GM21717 (cell line): Measurements from ENCODE around the gene RGS17.
"Not testable (repeated sequence)": the region's sequence is repeated elsewhere in the genome, so short reads cannot be mapped to it uniquely, and the experiment has no call there.

Source experiments
- ATAC-seq: cut with Tn5 transposase; IDR thresholded peaks from one replicate; pipeline ENCODE4 v1.9.1; 2021; ENCODE audit warnings: mild to moderate bottlenecking, moderate library complexity; ENCODE audit not compliant: unreplicated experiment

The RGS17 gene

GRCh38 chr6:153126218-153126617 is 4.9 kb downstream of the RGS17 start:
- no peak for ATAC-seq

GRCh38 chr6:153125032-153125431 is 6.0 kb downstream of the RGS17 start:
- no peak for ATAC-seq

- no peak for ATAC-seq
These were observed 7.3 kb downstream of the RGS17 start for GRCh38 chr6:153123801-153124200.

GRCh38 chr6:153121311-153121710 is 9.8 kb downstream of the RGS17 start:
- ATAC-seq, result no peak

- ATAC-seq, result peak; percentile 97
These were observed 12.8 kb downstream of the RGS17 start for GRCh38 chr6:153117986-153118879.

DNA sequence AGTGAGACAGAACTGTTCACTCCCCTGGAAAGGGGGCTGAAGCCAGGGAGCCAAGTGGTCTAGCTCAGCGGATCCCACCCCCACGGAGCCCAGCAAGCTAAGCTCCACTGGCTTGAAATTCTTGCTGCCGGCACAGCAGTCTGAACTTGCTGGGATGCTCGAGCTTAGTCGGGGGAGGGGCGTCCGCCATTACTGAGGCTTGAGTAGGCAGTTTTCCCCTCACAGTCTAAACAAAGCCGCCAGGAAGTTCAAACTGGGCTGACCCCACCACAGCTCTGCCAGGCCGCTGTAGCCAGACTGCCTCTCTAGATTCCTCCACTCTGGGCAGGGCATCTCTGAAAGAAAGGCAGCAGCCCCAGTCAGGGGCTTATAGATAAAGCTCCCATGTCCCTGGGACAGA is 20.0 kb downstream of the RGS17 start:
- not testable (repeated sequence) for ATAC-seq

- ATAC-seq, result not testable (repeated sequence)
These were observed 20.5 kb downstream of the RGS17 start for GRCh38 chr6:153110612-153111011.

DNA sequence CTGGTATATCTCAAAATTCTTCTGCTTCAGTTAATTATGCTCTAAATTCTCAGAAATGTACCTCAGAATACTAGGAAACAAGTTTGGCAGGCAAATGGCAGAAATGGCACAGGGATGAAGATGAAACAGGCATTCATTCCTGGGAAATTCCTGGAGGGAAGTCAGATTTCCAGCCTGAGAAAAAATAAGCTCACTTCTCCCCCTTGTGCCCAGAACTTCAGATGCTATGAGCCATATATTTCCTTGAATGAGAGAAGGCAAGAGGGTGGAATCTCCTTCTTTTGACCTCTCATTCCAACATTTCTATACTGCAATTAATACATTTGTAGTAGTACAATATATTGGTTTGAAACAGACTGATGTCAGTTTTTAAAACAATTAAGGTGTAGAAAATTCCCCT is 22.8 kb downstream of the RGS17 start:
- ATAC-seq, result no peak

GRCh38 chr6:153106021-153106420 is 25.1 kb downstream of the RGS17 start:
- no peak for ATAC-seq

- ATAC-seq, result no peak
These were observed 26.9 kb downstream of the RGS17 start for GRCh38 chr6:153104220-153104619.

- ATAC-seq, result no peak
These were observed 27.8 kb downstream of the RGS17 start for GRCh38 chr6:153103319-153103655.

GRCh38 chr6:153102605-153103318 is 28.3 kb downstream of the RGS17 start:
- no peak for ATAC-seq

DNA sequence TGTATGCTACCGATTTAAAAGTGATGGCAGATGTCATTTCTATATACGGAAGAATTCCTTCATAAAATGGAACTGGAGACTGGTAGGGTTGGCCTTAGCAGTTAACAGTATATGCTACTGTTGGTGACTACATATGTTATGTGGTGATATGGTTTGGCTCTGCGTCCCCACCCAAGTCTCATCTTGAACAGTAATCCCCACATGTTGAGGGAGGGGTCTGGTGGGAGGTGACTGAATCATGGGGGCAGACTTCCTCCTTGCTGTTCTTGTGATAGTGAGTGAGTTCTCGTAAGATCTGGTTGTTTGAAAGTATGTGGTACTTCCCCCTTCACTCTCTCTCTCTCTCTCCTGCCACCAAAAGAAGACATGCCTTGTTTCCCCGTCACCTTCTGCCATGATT is 29.6 kb downstream of the RGS17 start:
- ATAC-seq, result no peak

- ATAC-seq, result peak; percentile 84
These were observed 31.4 kb downstream of the RGS17 start for GRCh38 chr6:153099636-153100035.

DNA sequence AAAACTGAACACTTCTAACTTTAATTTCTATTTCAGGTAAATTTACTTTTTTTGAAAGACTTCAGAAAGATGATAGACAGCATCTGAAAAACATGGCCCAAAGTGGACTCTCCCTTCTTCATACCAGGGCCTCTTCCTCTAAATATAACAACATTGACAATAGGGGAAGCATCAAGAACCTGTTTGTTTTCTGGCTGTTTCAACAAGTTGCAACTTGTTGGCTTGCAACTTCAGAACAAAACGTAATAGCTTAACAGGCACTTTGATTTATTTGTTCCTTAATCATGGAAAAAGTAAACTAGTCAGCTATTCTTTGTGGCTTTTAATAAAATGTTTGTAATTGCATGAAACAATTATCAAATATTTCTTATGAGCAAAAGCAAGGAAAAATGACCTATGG is 34.3 kb downstream of the RGS17 start:
- no peak for ATAC-seq

DNA sequence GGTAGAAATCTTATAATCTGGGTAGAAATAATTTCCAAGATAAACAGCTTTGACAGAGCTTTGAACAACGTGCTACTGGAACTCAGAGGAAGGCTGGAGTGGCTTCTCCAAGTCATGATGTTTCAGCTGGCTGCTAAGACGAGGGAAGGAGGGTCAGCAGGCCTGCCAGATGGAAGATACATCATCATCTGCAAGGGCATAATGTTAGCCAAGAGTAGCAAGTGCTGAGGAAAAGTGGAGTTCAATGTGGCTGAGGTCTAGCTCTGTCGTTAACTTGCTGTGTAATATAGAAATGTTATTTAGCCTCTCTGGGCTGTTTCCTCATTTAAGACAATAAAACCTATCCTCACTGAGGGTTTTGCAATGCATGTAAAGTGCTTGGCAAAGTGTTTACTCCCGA is 35.1 kb downstream of the RGS17 start:
- ATAC-seq, result no peak

DNA sequence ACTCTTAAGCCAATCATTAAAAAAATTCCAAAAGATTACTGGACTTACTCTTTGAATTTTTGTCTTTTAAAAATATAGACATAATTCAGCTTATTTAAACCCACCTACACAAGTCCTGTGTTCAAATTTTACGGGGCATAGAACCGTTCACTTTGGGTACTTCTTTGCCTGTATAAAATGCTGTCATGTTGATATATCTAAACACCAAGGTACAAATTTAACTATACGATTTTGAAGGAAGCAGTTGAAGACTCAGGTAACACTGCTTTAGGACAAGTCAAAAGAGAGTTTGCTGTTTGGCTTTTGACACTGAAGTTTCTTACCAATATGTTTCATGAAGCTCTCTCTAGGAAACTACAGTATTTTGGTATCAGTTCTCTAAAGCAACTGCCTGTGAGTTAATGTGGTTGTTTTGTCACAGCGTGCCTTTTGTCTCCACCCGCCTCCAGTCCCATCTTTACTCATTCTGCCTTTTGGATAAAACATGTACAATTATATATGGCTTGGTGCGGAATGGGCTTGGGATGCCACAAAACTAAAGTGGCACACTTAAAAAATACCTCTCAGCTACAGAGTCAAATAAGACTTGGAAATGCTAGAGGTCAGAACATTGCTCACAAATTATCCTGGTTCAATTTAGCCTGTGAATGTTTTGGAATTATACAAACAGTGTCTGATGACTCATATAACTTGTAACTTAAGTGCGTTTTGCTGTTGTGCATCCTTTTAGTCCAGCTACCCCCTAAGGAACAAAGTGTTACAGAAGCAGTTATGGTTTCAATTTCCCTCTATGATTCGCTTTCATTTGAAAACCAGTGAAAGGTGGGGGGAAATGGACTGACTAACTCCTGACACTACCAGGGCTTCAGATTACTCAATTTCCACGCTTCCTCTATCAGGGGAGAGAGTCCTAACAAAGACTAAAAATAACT is 38.7 kb downstream of the RGS17 start:
- peak; percentile 92 for ATAC-seq

GRCh38 chr6:153090241-153090930 is 40.7 kb downstream of the RGS17 start:
- ATAC-seq, result no peak

DNA sequence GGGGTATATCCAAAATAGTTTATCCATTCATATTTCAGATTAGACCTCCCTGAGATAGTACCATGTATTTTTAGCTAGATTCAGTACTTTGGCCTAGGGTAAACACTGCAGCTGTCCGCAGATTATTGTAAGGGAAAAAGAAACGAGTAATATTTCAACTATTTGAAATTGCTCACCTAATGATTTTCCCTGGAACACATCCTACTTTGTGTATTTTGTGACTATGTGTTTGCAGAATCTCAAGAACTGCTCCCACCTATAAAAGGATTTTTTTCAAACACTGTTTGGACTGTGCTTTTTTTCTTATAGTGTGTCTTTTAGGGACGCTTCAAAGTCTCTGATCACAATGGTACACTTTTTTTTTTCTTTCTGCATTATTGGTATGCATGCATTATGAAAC is 42.3 kb downstream of the RGS17 start:
- no peak for ATAC-seq

- ATAC-seq, result no peak
These were observed 43.6 kb downstream of the RGS17 start for GRCh38 chr6:153087436-153087835.
